Measurements from ENCODE around the gene PIK3CG. TPM values are rescaled to one million over a fixed set of nuclear protein-coding genes. Genes with fewer than 3 reads are reported as not detected.

PIK3CG gene
- total RNA-seq, 2 donors from 2014 or later: 8.0 to 8.5 TPM

DNA sequence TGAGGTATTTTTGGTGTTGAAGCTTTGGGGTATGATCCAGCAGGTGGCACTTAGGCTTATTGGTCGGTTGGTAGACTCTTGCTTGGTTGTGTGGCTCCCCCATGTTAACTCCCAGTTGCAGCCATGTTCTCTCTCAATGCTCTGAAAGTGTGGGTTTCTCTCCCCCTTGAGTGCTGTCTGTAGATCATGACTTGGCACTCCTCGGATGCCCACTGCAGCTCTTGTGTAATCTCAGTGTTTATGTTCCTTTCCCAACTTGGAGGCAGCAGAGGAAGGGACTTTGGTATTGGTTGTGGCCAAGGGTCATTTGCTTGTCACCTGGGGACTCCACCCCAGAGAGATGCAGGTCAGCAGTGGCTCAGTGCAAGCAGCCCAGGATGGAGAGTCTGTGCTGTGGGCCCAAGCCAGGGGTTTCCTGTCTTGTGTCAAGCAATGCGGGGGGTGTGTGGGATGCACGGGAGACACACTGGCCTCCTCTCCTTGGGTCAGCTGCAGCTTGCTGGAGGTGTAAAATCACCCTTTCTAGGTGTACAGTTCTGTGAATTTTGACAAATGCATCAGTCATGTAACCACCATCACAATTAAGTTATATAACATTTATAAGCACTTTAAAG is 36.9 kb downstream of the PIK3CG start:
- H3K9me3 ChIP-seq: no peaks in the 10 kb centered on the region
- ATAC-seq (ENCODE audit: insufficient number of reproducible peaks, low FRiP score, low read depth): no peak
- no peaks in the 10 kb centered on the region for H3K36me3 ChIP-seq
- H3K27me3 ChIP-seq (replicated peaks; ENCODE audit: insufficient read depth): no peaks in the 10 kb centered on the region
- TF ChIP-seq, protein P1, sequence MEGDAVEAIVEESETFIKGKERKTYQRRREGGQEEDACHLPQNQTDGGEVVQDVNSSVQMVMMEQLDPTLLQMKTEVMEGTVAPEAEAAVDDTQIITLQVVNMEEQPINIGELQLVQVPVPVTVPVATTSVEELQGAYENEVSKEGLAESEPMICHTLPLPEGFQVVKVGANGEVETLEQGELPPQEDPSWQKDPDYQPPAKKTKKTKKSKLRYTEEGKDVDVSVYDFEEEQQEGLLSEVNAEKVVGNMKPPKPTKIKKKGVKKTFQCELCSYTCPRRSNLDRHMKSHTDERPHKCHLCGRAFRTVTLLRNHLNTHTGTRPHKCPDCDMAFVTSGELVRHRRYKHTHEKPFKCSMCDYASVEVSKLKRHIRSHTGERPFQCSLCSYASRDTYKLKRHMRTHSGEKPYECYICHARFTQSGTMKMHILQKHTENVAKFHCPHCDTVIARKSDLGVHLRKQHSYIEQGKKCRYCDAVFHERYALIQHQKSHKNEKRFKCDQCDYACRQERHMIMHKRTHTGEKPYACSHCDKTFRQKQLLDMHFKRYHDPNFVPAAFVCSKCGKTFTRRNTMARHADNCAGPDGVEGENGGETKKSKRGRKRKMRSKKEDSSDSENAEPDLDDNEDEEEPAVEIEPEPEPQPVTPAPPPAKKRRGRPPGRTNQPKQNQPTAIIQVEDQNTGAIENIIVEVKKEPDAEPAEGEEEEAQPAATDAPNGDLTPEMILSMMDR (IDR thresholded peaks at IDR 0.05): no peak
- H3K27ac ChIP-seq: no peak overlapping the region
- no peak for DNase-seq (ENCODE audit: low spot score)
- H3K4me1 ChIP-seq (ENCODE audit: control insufficient read depth in 1 of 2, low read depth in 2 of 2): no peaks in the 10 kb centered on the region
- H3K4me3 ChIP-seq: no peak overlapping the region

DNA sequence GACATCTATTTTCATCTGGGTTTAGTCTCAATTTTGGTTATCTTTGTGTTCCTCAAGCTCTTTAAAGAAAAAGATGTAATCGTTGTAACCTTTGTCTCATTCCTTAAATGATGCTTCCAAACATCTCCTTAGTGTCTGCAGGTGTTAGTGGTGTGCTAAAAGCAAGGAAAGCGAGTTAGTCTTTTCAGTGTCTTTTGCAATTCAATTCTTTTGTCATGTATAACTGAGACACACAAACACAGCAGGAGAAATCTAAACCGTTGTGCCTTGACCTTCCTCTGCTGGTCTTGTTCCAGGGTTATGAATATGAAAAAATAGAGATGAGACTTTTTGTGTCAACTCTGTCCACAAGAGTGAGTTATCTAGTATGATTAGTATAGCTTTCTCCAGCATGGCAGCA is 40.7 kb downstream of the PIK3CG start:
- H3K9me3 ChIP-seq: no peaks in the 10 kb centered on the region
- no peak for DNase-seq (ENCODE audit: low spot score)
- H3K4me1 ChIP-seq (ENCODE audit: control insufficient read depth in 1 of 2, low read depth in 2 of 2): no peaks in the 10 kb centered on the region
- no peak for ATAC-seq (ENCODE audit: insufficient number of reproducible peaks, low FRiP score, low read depth)
- H3K36me3 ChIP-seq: no peaks in the 10 kb centered on the region
- no peak overlapping the region for H3K4me3 ChIP-seq
- H3K27me3 ChIP-seq (replicated peaks; ENCODE audit: insufficient read depth): no peaks in the 10 kb centered on the region
- H3K27ac ChIP-seq: no peak overlapping the region
- TF ChIP-seq, protein P1 (IDR thresholded peaks at IDR 0.05): no peak

DNA sequence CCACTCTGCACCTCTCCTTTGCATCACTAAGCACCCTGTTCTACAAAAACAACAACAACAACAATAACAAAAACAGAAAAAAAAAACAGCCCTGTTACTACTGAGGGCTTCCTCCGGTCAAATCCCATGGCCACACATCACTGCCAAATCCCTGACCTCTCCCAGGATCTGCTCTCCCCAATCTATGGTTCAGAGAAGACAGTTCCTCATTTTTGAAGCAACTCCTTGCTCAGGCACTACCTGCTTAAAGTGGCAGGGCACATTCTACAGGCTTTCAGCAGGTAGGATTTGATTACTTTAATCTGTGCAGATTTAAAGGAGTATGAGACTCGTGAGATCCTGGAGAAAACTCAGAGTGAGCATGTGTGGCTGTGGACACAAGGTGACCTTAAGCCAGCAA is 46.9 kb downstream of the PIK3CG start:
- TF ChIP-seq, protein P1 (IDR thresholded peaks at IDR 0.05): no peak

GRCh38 chr7:106914018-106914607 is 49.0 kb downstream of the PIK3CG start:
- no peaks in the 10 kb centered on the region for H3K9me3 ChIP-seq
- DNase-seq (ENCODE audit: low spot score) (no peak), ATAC-seq (ENCODE audit: insufficient number of reproducible peaks, low FRiP score, low read depth) (no peak)
- no peaks in the 10 kb centered on the region for H3K27me3 ChIP-seq (replicated peaks; ENCODE audit: insufficient read depth)
- no peaks in the 10 kb centered on the region for H3K36me3 ChIP-seq
- no peaks in the 10 kb centered on the region for H3K4me1 ChIP-seq (ENCODE audit: control insufficient read depth in 1 of 2, low read depth in 2 of 2)
- TF ChIP-seq, protein P1 (IDR thresholded peaks at IDR 0.05): no peak
- H3K4me3 ChIP-seq: no peak overlapping the region
- no peak overlapping the region for H3K27ac ChIP-seq

More for the DNA sequence above, 46.9 kb downstream of the PIK3CG start:
- Histone ChIP-seq H3K27me3 (replicated peaks; ENCODE audit: insufficient read depth) (no peaks in the 10 kb centered on the region), H3K4me3 (no peak overlapping the region), H3K27ac (no peak overlapping the region), H3K4me1 (ENCODE audit: control insufficient read depth in 1 of 2, low read depth in 2 of 2) (no peaks in the 10 kb centered on the region), H3K36me3 (no peaks in the 10 kb centered on the region), H3K9me3 (no peaks in the 10 kb centered on the region)
- DNase-seq (ENCODE audit: low spot score) (no peak), ATAC-seq (ENCODE audit: insufficient number of reproducible peaks, low FRiP score, low read depth) (no peak)

DNA sequence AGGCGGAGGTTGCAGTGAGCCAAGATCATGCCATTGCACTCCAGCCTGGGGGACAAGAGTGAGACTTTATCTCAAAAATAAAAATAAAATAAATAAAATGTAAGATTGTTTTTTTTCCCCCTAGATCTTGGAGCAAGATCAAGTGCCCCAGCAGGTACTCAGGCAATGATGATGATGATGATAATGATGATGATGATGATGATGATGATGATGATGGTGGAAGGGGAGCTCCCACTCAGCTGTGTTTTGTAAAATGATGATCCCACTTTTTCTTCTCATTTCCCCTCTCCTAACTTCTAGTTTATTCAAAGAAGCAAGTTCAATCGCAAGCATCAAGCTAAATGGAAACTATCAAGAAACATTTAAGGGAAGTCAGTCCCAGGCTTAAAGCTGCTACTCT is 50.3 kb downstream of the PIK3CG start:
- Histone ChIP-seq H3K27ac (no peak overlapping the region), H3K4me1 (ENCODE audit: control insufficient read depth in 1 of 2, low read depth in 2 of 2) (no peaks in the 10 kb centered on the region), H3K9me3 (no peaks in the 10 kb centered on the region), H3K4me3 (no peak overlapping the region), H3K36me3 (no peaks in the 10 kb centered on the region), H3K27me3 (replicated peaks; ENCODE audit: insufficient read depth) (no peaks in the 10 kb centered on the region)
- TF ChIP-seq, protein P1 (IDR thresholded peaks at IDR 0.05): no peak
- no peak for DNase-seq (ENCODE audit: low spot score)
- no peak for ATAC-seq (ENCODE audit: insufficient number of reproducible peaks, low FRiP score, low read depth)
